AG10803 (cell line): ENCODE data around the gene CCDC178.

Experiments used
- DNase-seq: peaks from one replicate; pipeline ENCODE4 v3.0.0; 2010; ENCODE audit warnings: low read depth
- H3K4me3 ChIP-seq: 2 replicates; pipeline ENCODE4 v1.5.1; 2011; ENCODE audit warnings: mild to moderate bottlenecking, low read length, control low read depth
- TF ChIP-seq, protein P1 (sequence below): conservative IDR thresholded peaks from 2 replicates; pipeline ENCODE4 v1.5.1; 2011; ENCODE audit warnings: mild to moderate bottlenecking, low read length, control low read depth, inconsistent platforms

The CCDC178 gene

DNA sequence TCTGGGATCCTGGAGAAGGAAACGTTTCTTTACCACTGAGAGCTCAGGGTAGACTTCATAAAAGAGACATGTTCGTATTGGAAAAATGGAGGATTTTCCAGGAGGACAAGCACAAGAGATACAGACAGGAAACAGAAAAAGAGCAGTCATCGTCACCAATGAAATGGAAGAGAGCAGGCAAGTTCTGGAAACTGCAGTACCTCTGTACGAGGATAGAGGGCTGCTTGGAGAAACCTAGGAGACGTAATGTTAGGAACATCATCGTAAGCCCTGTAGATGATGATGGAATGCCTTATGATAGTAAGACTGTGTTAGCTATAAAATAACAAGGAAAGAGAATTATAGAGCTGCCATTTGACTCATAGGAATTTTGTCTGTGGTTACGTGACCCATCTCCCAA lies 546.6 kb downstream of the CCDC178 start:
- DNase-seq, result no peak
- H3K4me3 ChIP-seq, result no peak overlapping the region
- TF ChIP-seq, protein P1, sequence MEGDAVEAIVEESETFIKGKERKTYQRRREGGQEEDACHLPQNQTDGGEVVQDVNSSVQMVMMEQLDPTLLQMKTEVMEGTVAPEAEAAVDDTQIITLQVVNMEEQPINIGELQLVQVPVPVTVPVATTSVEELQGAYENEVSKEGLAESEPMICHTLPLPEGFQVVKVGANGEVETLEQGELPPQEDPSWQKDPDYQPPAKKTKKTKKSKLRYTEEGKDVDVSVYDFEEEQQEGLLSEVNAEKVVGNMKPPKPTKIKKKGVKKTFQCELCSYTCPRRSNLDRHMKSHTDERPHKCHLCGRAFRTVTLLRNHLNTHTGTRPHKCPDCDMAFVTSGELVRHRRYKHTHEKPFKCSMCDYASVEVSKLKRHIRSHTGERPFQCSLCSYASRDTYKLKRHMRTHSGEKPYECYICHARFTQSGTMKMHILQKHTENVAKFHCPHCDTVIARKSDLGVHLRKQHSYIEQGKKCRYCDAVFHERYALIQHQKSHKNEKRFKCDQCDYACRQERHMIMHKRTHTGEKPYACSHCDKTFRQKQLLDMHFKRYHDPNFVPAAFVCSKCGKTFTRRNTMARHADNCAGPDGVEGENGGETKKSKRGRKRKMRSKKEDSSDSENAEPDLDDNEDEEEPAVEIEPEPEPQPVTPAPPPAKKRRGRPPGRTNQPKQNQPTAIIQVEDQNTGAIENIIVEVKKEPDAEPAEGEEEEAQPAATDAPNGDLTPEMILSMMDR, result no peak; the same call in 1 of the 2 replicates

DNA sequence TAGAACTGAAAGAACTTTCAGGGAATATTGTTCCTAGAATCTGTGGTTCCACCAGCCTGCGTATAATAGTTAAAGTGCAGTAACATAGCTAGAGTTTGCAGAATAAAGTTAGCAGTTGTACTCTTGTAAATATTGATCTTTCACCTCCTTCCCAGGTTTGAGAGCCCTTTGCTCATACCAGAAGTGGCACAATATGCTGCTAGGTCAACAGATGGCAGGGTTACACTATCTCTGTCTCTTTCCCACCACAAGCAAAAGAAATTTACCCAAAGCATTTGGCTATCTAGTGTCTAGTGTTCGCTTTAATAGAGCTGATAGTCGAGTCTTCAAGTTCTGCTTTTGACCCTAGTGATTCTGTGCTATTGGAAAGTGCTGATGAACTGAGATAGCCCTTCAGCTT lies 548.7 kb downstream of the CCDC178 start:
- DNase-seq, result no peak
- TF ChIP-seq, protein P1, result no peak
- no peak overlapping the region for H3K4me3 ChIP-seq

DNA sequence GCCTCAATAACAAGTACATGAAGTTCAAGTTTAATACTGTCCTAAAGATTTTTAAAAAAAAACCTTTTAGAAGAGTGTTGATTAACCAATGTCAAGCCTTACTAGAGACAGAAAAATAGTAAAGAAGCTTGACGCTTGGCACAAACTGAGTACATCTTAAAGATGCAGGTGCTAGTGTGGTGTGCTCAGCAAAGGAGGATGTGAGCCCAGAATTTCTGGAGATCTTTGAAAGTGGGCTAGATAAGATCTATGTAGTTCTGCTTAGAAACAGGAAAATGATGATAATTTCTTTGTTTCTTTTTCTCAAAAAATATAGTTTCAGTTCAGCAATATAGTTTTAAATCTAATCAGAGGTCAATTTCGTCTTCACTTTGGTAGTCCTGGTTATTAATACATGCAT lies 549.4 kb downstream of the CCDC178 start:
- no peak overlapping the region for H3K4me3 ChIP-seq
- TF ChIP-seq, protein P1, result no peak
- DNase-seq, result no peak

DNA sequence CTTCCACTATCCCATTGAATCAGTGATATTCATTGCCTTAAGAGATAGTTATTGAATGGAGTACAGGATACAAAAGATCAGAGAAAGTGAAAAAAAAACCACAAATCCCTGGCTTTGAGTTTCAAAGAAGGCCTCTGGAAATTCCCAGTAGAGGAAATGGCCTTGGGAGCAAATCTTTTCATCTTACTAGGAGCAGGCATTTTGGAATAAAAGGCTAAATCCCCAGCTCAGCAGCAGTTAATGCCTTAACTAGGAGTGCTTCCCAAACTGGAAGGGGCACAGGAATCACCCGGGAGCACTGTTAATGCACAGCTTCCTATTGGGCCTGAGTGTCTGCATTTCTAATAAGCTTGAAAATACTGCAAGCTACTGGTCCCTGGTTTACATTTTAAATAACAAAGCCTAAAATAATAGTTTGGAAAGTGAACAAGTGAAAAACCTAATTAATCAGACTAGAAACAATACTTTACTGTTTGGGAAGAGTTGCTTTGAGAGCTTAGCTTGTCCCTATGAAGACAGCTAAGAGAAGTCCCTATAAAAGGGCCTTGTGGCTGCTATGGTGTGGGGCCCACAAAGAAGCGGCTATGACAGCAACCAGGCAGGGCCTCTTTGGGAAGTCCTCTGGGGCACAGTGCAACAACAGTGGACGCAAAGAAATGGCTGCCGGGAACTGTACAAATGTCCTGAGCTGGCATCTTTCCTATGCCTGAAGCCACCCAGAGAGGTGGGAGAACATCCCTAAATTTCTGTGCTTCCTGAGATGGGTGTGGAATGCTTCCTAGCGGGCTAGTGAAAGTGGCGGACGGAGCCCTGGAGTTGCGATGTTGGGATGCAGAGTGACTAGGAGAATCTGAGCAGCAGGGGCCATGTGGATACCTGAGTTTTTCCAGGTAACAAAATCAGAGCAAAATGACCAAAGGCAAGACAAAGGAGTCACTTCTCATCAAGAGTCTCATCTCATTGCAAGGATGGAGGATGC lies 550.6 kb downstream of the CCDC178 start:
- H3K4me3 ChIP-seq, result no peak overlapping the region
- TF ChIP-seq, protein P1, result no peak
- DNase-seq, result no peak

DNA sequence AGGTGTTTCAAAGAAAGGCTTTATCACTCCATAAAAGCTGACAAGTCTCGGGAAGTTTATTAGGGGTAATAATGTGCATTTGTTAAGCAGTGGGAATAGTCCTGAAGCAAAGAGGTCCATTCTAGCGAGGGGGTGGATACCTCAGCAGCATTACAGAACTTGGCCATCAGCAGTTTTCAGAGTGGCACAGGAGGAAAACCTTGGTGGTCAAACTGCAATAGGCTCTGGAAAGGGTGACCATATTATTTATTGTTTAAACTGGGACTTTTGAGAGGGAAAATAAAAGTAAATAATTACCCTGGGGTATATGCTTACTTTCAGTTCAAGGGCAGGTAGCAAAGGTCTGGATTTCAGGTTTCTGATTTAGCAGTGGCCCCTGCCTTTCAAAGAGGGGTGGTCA lies 552.2 kb downstream of the CCDC178 start:
- no peak for DNase-seq
- TF ChIP-seq, protein P1, result no peak
- no peak overlapping the region for H3K4me3 ChIP-seq
